Left ventricle myocardium inferior (tissue), 1 donor: ENCODE results near the gene L1CAM. TPM values are rescaled to one million over a fixed set of nuclear protein-coding genes. Genes with fewer than 3 reads are reported as not detected.
A peak's percentile ranks its signal among the peaks of the same experiment; 100 is the strongest.

Source experiments
- DNase-seq: peaks from one replicate; pipeline ENCODE4 v3.0.0-alpha.2; 2020
- H3K27ac ChIP-seq: fragments of 200-600 bp; replicated peaks from 2 replicates; pipeline ENCODE4 v1.8.0; 2021
- H3K27me3 ChIP-seq: fragments of 200-600 bp; 2 replicates; pipeline ENCODE4 v1.8.0; 2021; ENCODE audit warnings: low read depth
- H3K36me3 ChIP-seq: fragments of 200-600 bp; 2 replicates; pipeline ENCODE4 v1.8.0; 2021
- H3K4me1 ChIP-seq: fragments of 200-600 bp; 2 replicates; pipeline ENCODE4 v1.8.0; 2021
- H3K4me3 ChIP-seq: fragments of 200-600 bp; 2 replicates; pipeline ENCODE4 v1.8.0; 2021; ENCODE audit warnings: mild to moderate bottlenecking, moderate library complexity
- H3K9me3 ChIP-seq: fragments of 200-600 bp; replicated peaks from 2 replicates; pipeline ENCODE4 v1.8.0; 2021
- CTCF ChIP-seq: fragments of 200-600 bp; IDR thresholded peaks from 2 replicates; pipeline ENCODE4 v1.8.0; 2021; ENCODE audit warnings: antibody characterized with exemption, mild to moderate bottlenecking, borderline replicate concordance
- intact Hi-C: fragments of 100-400 bp; cut with micrococcal nuclease; formaldehyde crosslinking; loops from one replicate; pipeline ENCODE4 v1.11.0; 2022
- total RNA-seq: library from RNA; stranded (reverse); fragmentation: NEBNext Ultra II Directional; extraction: Animal tissue kit (Norgen Biotek cat#: 25700); gene quantifications from one replicate; pipeline ENCODE4 v1.2.1, GENCODE V29; 2021
- donor health status: DM: no; HTN: yes; CAD: no; lungs with severe emphysema.

L1CAM gene
- total RNA-seq, 1 donor from 2014 or later = 4.0 TPM

DNA sequence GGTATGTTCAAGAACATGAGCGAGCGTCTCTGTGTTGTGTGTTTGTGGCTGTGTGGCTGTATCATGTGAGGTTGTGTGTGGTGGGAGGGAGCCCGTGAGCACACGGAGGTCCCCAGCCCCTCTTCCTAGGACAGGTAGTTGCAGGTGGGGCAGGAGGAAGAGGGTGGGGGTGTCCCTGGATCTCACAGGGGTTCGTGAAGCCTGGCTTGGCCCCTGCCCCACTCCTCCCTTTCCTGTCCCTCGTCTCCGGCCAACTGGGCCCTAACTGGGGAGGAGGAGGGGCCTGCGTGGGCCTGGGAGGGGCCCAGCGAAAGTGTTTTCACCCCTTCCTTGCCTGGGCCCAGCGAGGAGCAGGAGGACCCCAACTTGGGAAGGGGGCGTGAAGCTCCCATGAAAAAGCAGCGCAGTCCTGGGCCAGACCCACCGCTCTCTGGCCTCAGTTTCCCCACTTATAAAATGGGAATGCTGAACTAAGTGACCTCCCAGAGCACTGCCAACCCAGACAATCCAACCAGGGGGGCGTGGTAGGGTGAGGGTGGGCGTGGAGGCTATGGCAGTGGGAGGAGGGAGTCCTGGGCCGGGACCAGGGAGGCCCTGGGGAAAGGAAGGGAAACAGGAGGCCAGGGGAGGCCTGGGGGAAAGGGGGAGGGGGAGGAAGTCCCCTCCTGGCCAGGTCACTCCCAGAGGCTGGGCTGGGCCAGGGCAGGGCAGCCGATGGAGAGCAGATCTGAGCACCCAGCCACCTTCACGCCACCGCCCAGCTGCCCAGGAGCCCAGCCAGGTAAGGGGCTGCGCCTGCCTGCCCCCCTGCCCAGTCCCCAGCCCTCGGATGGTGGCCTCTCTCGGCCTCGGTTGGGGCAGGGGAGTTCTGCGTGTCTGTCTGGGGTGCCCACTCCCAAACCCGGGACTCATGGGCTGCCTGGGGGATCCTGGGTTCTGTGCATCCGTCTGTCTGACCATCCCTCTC is 18.3 kb upstream of the L1CAM start, which contains the start of gene AVPR2:
TSS of gene AVPR2 (plus strand) at position 683 of the 967 bp plus-strand sequence. CDS start 473 bp downstream, outside the sequence.
- H3K36me3 ChIP-seq = no peaks in the 10 kb centered on the region
- intact Hi-C loops = no loop called here
- H3K27me3 ChIP-seq = no peaks in the 10 kb centered on the region
- no peaks in the 10 kb centered on the region for H3K9me3 ChIP-seq
- H3K4me1 ChIP-seq = peaks cover 21% of the 10 kb centered on the region
- H3K4me3 ChIP-seq = peak within 1 kb of the TSS; percentile 59
- DNase-seq = peak; percentile 36
- no peak for TF ChIP-seq CTCF
- peak within 1 kb of the TSS; percentile 78 for H3K27ac ChIP-seq

- Histone ChIP-seq H3K27me3 (no peaks in the 10 kb centered on the region), H3K9me3 (no peaks in the 10 kb centered on the region), H3K27ac (peak overlapping the region; percentile 78), H3K4me3 (peak overlapping the region; percentile 59), H3K4me1 (peaks cover 21% of the 10 kb centered on the region), H3K36me3 (no peaks in the 10 kb centered on the region)
- intact Hi-C loops = no loop called here
- no peak for TF ChIP-seq CTCF
- DNase-seq = no peak
Observed at GRCh38 chrX:153903238-153903980, 17.4 kb upstream of the L1CAM start.

- Histone ChIP-seq H3K9me3 (no peaks in the 10 kb centered on the region), H3K4me1 (peaks cover 21% of the 10 kb centered on the region), H3K4me3 (no peak overlapping the region), H3K27me3 (no peaks in the 10 kb centered on the region), H3K27ac (peak overlapping the region; percentile 27), H3K36me3 (no peaks in the 10 kb centered on the region)
- intact Hi-C loops = no loop called here
- DNase-seq = no peak
- no peak for TF ChIP-seq CTCF
Observed at GRCh38 chrX:153902385-153902784, 16.4 kb upstream of the L1CAM start.

DNA sequence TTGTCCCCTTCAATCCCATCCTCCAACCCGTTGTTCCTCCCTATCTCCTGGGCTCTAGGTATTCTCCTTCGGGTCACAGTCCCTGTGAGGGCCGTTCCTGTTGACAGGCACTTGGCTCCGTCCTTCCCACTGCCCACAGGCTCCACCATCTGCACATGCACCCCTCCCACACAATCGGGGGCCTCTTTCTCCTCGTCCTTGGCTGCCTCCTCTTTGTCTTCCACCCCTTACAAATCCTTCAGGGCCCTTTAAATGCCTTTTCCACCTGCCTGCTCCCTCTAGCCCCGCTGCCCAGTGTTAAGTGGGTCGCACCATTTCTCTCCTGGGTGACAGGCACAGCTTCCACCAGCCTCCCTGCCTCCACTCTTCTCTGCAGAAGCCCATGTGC is 15.8 kb upstream of the L1CAM start:
- H3K9me3 ChIP-seq = no peaks in the 10 kb centered on the region
- DNase-seq = no peak
- H3K4me3 ChIP-seq = no peak overlapping the region
- TF ChIP-seq CTCF = no peak
- H3K27me3 ChIP-seq = no peaks in the 10 kb centered on the region
- peaks cover 21% of the 10 kb centered on the region for H3K4me1 ChIP-seq
- intact Hi-C loops = no loop called here
- peak overlapping the region; percentile 27 for H3K27ac ChIP-seq
- no peaks in the 10 kb centered on the region for H3K36me3 ChIP-seq

DNA sequence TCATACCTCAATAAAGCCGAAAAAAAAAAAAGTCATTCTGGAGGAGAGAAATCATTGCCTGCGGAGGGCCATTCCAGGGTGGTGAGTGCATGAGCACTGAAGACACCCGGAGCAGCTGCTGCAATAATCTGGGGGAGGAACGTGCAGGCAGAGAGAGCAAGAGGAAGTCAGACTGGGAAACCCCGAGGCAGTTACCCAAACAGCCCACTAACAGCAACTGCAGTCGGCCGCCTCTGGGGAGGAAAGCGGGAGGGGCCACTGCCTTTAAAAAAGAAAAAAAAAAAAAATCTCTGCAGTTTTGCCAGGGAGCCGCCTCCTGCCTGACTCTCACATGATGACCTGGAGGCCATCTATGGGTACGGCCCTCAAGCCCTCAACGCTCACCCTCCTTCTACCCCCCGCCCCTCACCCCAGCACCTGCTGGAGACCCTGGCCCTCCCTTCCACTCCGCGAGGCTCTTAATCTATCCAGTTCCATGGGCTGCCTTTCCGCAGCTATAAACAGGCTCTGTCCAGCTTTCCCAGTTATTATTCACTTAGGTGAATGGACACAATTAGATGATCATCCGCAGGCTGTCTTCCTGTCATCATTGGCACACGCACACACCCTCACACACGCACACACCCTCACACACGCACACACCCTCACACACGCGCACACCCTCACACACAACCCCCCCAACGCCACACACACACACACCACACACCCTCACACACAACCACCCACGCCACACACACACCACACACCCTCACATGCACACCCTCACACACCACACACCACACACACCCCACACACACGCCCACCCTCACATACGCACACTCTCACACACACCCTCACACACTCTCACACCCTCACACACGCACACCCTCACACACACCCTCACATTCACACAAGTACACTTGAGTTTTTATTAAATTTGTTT is 15.1 kb upstream of the L1CAM start:
- Histone ChIP-seq H3K4me1 (peaks cover 21% of the 10 kb centered on the region), H3K36me3 (no peaks in the 10 kb centered on the region), H3K27ac (peak overlapping the region; percentile 46), H3K27me3 (no peaks in the 10 kb centered on the region), H3K9me3 (no peaks in the 10 kb centered on the region), H3K4me3 (no peak overlapping the region)
- peak; percentile 39 for DNase-seq
- intact Hi-C loops = no loop called here
- no peak for TF ChIP-seq CTCF
